ENCODE results near the gene SOD2. TPM values are rescaled to one million over a fixed set of nuclear protein-coding genes. Genes with fewer than 3 reads are reported as not detected.
A peak's percentile ranks its signal among the peaks of the same experiment; 100 is the strongest.

The SOD2 gene
- total and polyA plus RNA-seq, 11 donors: 263 to 1,000 (median 737) TPM

DNA sequence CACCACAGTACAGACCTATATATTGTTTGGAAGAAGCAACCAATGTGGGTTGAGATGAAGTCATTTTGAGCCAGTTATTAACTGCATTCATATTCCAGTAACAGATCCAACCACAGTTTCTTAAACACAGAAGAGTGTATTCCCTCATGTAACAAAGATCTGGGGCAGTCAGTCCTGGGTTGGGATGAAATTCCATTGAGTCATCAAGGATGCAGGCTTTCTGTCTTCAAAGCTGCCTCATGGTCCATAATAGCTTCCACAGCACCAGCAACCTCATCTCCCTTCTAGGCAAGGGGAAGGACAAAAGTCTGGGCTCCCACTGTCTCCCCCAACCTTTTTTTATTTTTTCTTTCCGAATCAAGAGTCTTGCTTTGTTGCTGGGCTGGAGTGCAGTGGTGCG is 2.9 kb upstream of the SOD2 start:
- ATAC-seq (no peak), DNase-seq (no peak)
- 91 to 100% (median 95%) methylated on average over 2 of the region's 2 CpGs for WGBS, 4 donors
- H3K9me3 ChIP-seq: no peaks in the 10 kb centered on the region
- H3K4me1 ChIP-seq: peaks cover 0 to 37% (median 26%) of the 10 kb centered on the region in 12 donors
- no peaks in the 10 kb centered on the region for H3K27me3 ChIP-seq
- no peak overlapping the region for H3K4me3 ChIP-seq
- H3K27ac ChIP-seq: no peak overlapping the region
- H3K36me3 ChIP-seq: peaks cover 0 to 11% (median 0%) of the 10 kb centered on the region in 9 donors
- intact Hi-C loops (cut with DNase I): loop anchor here in 6 of 10 donors (10.0 kb wide), 4 partner anchors 69 to 249 kb away; partner anchors contain the start of genes ACAT2 (in 2 of the 6) and TCP1 (in 2 of the 6)
- TF ChIP-seq, protein P1, sequence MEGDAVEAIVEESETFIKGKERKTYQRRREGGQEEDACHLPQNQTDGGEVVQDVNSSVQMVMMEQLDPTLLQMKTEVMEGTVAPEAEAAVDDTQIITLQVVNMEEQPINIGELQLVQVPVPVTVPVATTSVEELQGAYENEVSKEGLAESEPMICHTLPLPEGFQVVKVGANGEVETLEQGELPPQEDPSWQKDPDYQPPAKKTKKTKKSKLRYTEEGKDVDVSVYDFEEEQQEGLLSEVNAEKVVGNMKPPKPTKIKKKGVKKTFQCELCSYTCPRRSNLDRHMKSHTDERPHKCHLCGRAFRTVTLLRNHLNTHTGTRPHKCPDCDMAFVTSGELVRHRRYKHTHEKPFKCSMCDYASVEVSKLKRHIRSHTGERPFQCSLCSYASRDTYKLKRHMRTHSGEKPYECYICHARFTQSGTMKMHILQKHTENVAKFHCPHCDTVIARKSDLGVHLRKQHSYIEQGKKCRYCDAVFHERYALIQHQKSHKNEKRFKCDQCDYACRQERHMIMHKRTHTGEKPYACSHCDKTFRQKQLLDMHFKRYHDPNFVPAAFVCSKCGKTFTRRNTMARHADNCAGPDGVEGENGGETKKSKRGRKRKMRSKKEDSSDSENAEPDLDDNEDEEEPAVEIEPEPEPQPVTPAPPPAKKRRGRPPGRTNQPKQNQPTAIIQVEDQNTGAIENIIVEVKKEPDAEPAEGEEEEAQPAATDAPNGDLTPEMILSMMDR (IDR thresholded peaks at IDR 0.05): no peak
- TF ChIP-seq POLR2A (IDR thresholded peaks at IDR 0.05): no peak

DNA sequence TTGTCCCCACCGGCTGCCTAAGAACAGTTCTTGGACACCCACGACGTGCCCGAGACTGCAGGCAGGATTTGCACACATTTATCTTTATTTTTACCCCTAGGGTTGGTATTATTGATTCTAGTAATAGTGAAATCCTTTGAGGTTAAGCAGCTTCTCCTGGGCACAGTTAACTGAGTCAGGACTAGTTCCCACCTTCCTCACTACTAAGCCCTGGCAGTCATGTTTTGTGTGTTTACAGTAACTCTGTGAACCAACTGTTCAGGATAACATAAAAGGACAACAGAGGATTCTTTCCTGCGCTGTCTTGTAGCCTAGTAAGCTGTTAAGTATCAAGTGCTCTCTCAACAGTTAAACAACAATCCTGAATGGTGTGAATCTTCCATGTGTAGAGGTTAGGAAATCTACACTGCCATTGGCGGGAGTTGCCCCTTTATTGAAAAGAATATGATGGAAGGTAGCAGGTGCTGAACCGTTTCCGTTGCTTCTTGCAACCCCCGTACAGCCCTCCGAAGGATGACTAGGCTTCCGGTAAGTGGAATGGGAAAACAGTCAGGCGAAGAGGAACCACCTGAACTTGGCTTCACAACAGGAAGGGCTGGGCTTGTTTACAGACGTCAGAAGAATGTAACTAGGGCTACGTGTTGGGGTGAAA is 979 bp upstream of the SOD2 start:
- no peaks in the 10 kb centered on the region for H3K9me3 ChIP-seq
- H3K27me3 ChIP-seq: no peaks in the 10 kb centered on the region
- 14 to 20% (median 16%) methylated on average over 14 of the region's 14 CpGs for WGBS, 4 donors
- intact Hi-C loops (cut with DNase I): loop anchor here (1.0 to 10.0 kb wide), 14 partner anchors 33 to 251 kb away; partner anchors contain the start of genes TCP1 (in 8 of the 10), WTAP (in 8 of the 10), ACAT2 (in 3 of the 10) and MRPL18 (in 1 of the 10)
- peaks cover 0 to 46% (median 34%) of the 10 kb centered on the region in 12 donors for H3K4me1 ChIP-seq
- peak overlapping the region; percentile 91 to 100 (median 98) for H3K27ac ChIP-seq
- peak in 3 of 4 donors; percentile 11 to 72 (median 18) for ATAC-seq
- peaks cover 0 to 26% (median 8%) of the 10 kb centered on the region in 9 donors for H3K36me3 ChIP-seq
- TF ChIP-seq POLR2A (IDR thresholded peaks at IDR 0.05): no peak
- TF ChIP-seq, protein P1 (IDR thresholded peaks at IDR 0.05): no peak
- peak overlapping the region; percentile 68 to 100 (median 92) for H3K4me3 ChIP-seq
- DNase-seq: peak in 3 of 5 donors; percentile 40 to 65 (median 42)

DNA sequence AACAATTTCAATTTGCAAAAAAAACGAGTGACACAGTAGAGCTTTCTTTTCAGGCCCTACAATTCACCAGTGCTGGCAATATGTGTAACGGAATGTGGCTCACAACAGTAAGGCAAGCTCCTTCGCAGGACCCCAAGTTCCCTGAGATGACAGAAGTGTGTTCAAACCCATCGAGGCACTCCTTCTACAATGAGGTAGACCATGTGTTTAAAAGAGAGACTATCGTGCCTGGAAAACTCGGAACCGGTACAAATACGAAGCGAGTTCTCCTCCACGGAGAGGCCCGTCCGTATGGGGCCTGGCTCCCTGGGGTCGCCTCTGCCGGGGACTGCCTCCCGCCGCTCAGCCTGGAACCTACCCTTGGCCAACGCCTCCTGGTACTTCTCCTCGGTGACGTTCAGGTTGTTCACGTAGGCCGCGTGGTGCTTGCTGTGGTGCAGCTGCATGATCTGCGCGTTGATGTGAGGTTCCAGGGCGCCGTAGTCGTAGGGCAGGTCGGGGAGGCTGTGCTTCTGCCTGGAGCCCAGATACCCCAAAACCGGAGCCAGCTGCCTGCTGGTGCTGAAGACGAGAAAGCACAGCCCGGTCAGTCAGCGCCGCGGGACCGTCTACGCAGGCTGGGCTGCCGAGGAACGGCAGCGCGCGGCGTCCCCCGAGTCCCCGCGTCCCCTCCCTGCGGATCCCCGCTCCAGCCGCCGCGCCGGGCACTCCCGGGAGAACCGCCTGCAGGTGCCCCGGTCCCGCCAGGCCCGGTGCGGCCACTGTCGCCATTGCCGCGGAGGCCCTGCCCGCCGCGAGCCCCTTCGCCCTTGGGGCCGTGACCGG is 526 bp downstream of the SOD2 start:
- no peaks in the 10 kb centered on the region for H3K27me3 ChIP-seq
- ATAC-seq: peak in 3 of 4 donors; percentile 15 to 58 (median 45)
- WGBS, 4 donors: 1 to 2% (median 1%) methylated on average over 23 to 66 of the region's 66 CpGs
- no peak for TF ChIP-seq POLR2A (IDR thresholded peaks at IDR 0.05)
- TF ChIP-seq, protein P1 (IDR thresholded peaks at IDR 0.05): no peak
- H3K27ac ChIP-seq: peak overlapping the region; percentile 91 to 100 (median 98)
- DNase-seq: peak; percentile 47 to 77 (median 63)
- peaks cover 0 to 59% (median 40%) of the 10 kb centered on the region in 12 donors for H3K4me1 ChIP-seq
- no peaks in the 10 kb centered on the region for H3K9me3 ChIP-seq
- H3K4me3 ChIP-seq: peak overlapping the region; percentile 68 to 100 (median 92)
- peaks cover 0 to 41% (median 23%) of the 10 kb centered on the region in 9 donors for H3K36me3 ChIP-seq
- intact Hi-C loops (cut with DNase I): loop anchor here (1.0 to 10.0 kb wide), 15 partner anchors 34 to 252 kb away; partner anchors contain the start of genes TCP1 (in 8 of the 10), WTAP (in 7 of the 10), ACAT2 (in 3 of the 10) and MRPL18 (in 2 of the 10)

Data from heart left ventricle (tissue), 16 donors.